ENCODE data around the gene PHOSPHO1.

- TF ChIP-seq ZNF747 (CRISPR knock-in tag; IDR thresholded peaks at IDR 0.05; ENCODE audit: borderline replicate concordance) (no peak), FOSL1 (CRISPR knock-in tag; IDR thresholded peaks at IDR 0.05; ENCODE audit: borderline replicate concordance) (no peak), NPAS2 (CRISPR knock-in tag; IDR thresholded peaks at IDR 0.05; ENCODE audit: borderline replicate concordance) (no peak), SRF (IDR thresholded peaks at IDR 0.05; ENCODE audit: low read depth, low read length) (no peak), POLR2A (IDR thresholded peaks at IDR 0.05; ENCODE audit: insufficient read depth in 1 of 2, low read depth in 2 of 2, low read length in 2 of 2) (no peak), ZBTB1 (CRISPR knock-in tag; IDR thresholded peaks at IDR 0.05; ENCODE audit: borderline replicate concordance) (no peak), ATF3 (CRISPR knock-in tag; IDR thresholded peaks at IDR 0.05) (0 out of 2 replicates have a peak, but pooled peaks have one; percentile 18)
- TF ChIP-seq, protein P1, sequence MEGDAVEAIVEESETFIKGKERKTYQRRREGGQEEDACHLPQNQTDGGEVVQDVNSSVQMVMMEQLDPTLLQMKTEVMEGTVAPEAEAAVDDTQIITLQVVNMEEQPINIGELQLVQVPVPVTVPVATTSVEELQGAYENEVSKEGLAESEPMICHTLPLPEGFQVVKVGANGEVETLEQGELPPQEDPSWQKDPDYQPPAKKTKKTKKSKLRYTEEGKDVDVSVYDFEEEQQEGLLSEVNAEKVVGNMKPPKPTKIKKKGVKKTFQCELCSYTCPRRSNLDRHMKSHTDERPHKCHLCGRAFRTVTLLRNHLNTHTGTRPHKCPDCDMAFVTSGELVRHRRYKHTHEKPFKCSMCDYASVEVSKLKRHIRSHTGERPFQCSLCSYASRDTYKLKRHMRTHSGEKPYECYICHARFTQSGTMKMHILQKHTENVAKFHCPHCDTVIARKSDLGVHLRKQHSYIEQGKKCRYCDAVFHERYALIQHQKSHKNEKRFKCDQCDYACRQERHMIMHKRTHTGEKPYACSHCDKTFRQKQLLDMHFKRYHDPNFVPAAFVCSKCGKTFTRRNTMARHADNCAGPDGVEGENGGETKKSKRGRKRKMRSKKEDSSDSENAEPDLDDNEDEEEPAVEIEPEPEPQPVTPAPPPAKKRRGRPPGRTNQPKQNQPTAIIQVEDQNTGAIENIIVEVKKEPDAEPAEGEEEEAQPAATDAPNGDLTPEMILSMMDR (CRISPR knock-in tag; IDR thresholded peaks at IDR 0.05) = peak; percentile 91
These were observed 6.9 kb downstream of the PHOSPHO1 start for GRCh38 chr17:49223517-49224197.
